Measurements from ENCODE around the gene SLC16A10.
"Not testable (repeated sequence)": the region's sequence is repeated elsewhere in the genome, so short reads cannot be mapped to it uniquely, and the experiment has no call there.

SLC16A10 gene

DNA sequence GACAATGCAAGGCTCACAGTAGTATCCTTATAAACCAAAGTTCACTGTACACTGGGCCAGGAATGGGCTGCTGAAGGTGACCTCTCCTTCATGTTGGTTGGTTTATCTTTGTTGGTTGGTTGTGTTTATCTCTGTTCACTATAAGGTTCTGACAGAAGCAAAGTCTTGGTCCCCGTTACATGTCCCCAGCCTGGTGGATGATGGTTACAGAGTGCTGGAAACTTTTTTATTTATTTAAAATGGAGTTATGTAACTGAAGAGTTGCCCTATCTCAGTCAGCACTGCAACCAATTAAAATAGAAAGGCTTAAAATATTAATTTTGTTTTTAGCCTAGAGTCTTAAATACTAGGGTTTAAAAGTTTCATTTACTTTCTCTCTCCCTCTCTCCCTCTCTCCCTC lies 100.6 kb downstream of the SLC16A10 start:
- DNase-seq (ENCODE audit: low read depth), result no peak

DNA sequence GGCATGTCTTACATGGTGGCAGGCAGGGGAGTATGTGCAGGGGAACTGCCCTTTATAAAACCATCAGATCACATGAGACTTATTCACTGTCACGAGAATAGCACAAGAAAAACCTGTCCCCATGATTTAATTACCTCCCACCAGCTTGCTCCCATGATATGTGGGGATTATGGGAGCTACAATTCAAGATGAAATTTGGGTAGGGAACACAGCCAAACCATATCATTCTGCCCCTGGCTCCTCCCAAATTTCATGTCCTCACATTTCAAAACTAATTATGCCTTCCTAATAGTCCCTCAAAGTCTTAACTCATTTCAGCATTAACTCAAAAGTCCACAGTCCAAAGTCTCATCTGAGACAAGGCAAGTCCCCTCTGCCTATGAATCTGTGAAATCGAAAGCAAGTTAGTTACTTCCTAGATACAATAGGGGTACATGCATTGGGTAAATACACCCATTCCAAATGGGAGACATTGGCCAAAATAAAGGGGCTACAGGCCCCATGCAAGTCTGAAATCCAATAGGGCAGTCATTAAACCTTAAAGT lies 102.4 kb downstream of the SLC16A10 start:
- DNase-seq (ENCODE audit: low read depth), result not testable (repeated sequence)

- no peak for DNase-seq (ENCODE audit: low read depth)
These were observed 103.3 kb downstream of the SLC16A10 start for GRCh38 chr6:111190637-111191036.

DNA sequence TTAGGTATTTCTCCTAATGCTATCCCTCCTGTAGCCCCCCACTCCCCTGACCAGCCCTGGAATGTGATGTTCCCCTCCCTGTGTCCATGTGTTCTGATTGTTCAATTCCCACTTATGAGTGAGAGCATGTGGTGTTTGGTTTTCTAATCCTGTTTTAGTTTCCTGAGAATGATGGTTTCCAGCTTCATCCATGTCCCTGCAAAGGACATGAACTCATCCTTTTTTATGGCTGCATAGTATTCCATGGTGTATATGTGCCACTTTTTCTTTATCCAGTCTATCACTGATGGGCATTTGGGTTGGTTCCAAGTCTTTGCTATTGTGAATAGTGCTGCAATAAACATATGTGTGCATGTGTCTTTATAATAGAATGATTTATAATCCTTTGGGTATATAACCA lies 103.8 kb downstream of the SLC16A10 start:
- DNase-seq (ENCODE audit: low read depth), result not testable (repeated sequence)

- no peak for DNase-seq (ENCODE audit: low read depth)
These were observed 105.7 kb downstream of the SLC16A10 start for GRCh38 chr6:111192911-111193555.

DNA sequence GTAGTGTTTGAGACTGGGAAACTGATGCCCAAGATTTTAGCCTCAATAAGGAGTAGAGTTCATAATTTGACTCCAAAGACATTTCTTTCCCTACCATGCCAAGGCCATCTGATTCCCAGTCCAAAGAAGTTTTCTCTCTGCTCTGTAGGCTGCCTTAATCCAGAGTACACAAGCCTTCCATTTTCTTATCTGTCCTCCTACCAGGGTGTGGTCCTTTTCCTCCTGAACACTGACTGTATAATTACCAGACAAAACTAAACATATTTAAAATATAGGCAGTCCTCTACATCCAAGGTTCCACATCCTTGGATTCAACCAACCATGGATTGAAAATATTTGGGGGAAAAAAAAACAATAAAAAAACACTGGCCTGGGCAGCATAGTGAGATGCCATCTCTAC lies 108.4 kb downstream of the SLC16A10 start:
- DNase-seq (ENCODE audit: low read depth), result no peak

- no peak for DNase-seq (ENCODE audit: low read depth)
These were observed 111.5 kb downstream of the SLC16A10 start for GRCh38 chr6:111198841-111199240.

GRCh38 chr6:111199935-111200334 lies 112.6 kb downstream of the SLC16A10 start:
- DNase-seq (ENCODE audit: low read depth), result no peak

DNA sequence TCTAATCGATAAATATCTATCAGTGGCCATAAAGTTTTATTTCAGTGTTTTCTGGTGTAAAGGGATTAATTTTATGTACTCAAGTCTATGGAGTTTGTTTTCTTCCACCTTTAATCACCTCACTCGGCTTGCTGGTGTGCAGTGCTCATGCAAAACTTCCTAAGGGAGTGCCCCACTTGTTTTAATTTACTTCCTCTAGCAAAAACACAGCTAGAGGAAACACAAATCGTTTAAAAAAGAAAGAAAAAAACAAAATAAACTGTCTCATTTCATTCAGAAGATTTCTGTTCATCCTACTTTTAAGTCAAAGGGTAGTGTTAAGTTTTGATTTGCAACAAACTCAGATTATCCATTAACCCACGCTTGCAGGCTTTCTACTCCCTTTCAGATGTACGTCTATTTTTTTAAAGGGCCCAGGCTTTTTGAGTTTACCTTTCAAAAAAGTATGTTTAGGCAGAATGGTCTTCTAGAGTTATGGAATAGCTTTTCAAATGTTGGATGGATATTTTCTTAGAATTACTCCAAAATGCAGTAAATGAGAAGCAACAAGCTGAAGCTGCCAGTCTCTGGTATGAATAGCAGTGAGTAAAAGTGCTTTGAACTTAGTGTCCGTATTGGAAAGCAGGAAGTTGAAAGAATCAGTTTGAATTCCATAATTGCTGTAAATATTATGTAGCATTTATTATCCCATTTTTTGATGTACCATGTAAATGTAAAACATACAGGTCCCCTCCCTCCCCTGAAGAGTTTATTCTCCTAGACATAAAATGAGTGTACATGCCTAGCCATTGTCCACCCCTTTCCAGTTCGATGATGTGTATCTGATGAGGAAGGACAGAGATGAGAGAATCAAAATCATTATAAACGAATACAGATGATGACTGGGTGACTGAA lies 113.3 kb downstream of the SLC16A10 start:
- no peak for DNase-seq (ENCODE audit: low read depth)

- DNase-seq (ENCODE audit: low read depth), result no peak
These were observed 113.9 kb downstream of the SLC16A10 start for GRCh38 chr6:111201244-111201554.

GRCh38 chr6:111201764-111202163 lies 114.5 kb downstream of the SLC16A10 start:
- no peak for DNase-seq (ENCODE audit: low read depth)

GRCh38 chr6:111203539-111203938 lies 116.2 kb downstream of the SLC16A10 start:
- DNase-seq (ENCODE audit: low read depth), result not testable (repeated sequence)

- no peak for DNase-seq (ENCODE audit: low read depth)
These were observed 117.0 kb downstream of the SLC16A10 start for GRCh38 chr6:111204305-111204704.

GRCh38 chr6:111204881-111205280 lies 117.6 kb downstream of the SLC16A10 start:
- no peak for DNase-seq (ENCODE audit: low read depth)

- DNase-seq (ENCODE audit: low read depth), result no peak
These were observed 118.2 kb downstream of the SLC16A10 start for GRCh38 chr6:111205502-111205901.

DNA sequence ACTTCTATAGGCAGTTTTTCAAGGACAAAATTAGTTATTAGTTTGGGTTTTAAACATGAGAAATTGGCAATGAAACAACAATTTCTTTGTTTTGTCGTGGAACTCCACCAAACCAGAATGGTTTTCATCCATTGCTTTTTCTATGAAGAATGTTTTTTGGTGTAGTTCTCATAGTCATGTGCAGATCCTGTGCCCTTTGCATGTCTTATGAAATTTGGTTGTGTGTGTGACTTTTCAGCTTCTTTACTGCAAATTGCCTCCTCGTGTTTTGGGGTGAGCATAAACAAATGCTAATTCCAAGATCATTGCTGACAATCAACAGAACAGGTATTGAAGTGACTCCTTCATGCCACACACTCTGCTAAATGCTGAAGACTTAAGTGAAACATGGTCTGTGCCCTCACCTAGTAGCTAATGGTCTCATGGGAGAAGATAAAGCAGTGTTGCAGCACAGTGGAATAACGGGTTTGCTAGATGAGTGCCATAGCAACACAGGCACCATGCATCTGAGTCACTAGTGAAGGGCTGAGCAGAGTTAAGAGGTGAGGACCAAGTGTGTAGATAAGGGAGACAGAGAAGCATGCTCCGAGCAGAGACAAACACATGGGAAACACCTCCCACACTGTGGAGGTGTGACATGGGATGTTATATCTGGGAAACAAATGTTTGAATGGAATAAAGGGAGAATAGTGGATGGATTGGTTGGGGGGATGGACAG lies 120.0 kb downstream of the SLC16A10 start:
- DNase-seq (ENCODE audit: low read depth), result no peak

DNA sequence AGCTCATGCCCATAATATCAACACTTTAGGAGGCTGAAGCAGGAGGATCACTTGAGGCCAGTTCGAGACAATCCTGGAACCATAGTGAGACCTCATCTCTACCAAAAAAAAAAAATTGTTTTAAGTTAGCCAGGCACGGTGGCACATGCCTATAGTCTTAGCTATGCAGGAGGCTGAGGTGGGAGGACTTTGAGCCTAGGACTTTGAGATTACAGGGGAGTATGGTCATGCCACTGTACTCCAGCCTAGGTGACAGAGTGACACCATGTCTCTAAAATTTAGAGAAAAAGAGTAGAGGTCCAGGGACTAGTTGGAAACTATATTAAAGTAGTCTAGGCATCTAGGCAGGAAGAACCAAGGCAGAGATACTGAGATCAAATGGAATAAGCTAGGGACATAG lies 121.6 kb downstream of the SLC16A10 start:
- DNase-seq (ENCODE audit: low read depth), result no peak

- no peak for DNase-seq (ENCODE audit: low read depth)
These were observed 123.0 kb downstream of the SLC16A10 start for GRCh38 chr6:111210194-111210728.

DNA sequence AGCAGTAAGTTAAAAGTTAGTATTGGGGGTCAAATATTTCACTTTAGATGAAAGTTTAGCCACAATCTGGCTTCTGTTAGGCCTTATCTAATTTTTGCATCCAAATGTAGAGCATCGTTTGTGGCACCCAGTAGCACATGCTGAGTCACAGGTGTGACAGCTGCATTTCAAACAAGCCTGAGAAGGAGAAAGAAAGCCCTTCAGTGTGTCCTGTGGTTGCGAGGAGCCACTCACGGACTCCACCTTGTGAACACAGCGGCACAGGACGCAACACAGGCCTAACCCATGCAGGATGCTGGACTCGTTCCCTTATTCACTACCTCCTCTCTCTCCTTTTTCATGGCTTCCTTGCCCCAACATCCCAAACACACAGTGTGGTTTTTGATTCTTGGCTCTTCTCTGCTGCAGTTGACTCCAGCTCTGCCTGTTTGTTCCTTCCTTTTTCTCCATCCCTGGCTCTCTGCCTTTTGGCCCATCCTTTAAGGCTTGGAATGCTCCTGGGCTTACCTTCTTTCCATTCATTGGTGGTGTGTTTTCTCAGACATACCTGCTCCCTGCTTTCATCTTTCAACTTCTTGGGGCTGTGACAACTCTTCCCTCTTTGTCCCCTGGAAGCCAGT lies 124.2 kb downstream of the SLC16A10 start:
- DNase-seq (ENCODE audit: low read depth), result no peak

- no peak for DNase-seq (ENCODE audit: low read depth)
These were observed 125.3 kb downstream of the SLC16A10 start for GRCh38 chr6:111212625-111213024.

- no peak for DNase-seq (ENCODE audit: low read depth)
These were observed 127.8 kb downstream of the SLC16A10 start for GRCh38 chr6:111215131-111215530.

DNA sequence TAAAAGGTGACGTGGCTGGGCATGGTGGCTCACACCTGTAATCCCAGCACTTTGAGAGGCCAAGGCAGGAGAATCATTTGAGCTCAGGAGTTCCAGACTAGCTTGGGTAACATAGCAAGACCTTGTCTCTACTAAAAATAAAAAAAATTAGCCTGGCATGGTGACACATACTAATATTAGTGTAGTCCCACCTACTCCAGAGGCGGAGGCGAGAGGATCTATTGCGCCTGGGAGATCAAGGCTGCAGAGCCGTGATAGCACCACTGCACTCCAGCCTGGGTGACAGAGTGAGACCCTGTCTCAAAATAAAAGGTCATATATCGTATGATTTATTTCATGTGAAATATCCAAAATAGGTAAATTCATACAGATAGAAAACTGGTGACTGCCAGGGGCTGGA lies 132.5 kb downstream of the SLC16A10 start:
- no peak for DNase-seq (ENCODE audit: low read depth)

Data from stimulated activated CD8-positive, alpha-beta memory T cell treated with anti-CD3 and anti-CD28 coated beads, Interleukin-7, amount 100 ng/mL, for 24 hours (primary cell).